ENCODE data around the gene SECISBP2.
"Not testable (repeated sequence)": the region's sequence is repeated elsewhere in the genome, so short reads cannot be mapped to it uniquely, and the experiment has no call there.

- not testable (repeated sequence) for TF ChIP-seq CTCF (conservative IDR thresholded peaks at IDR 0.05; ENCODE audit: low read depth, low read length); EZH2phosphoT487 (IDR thresholded peaks at IDR 0.05; ENCODE audit: borderline replicate concordance, low read length)
Observed at GRCh38 chr9:89282248-89282968, 35.9 kb upstream of the SECISBP2 start.

All from PC-3 (cell line).